H1 (cell line): ENCODE data around the gene RANBP2. TPM values are rescaled to one million over a fixed set of nuclear protein-coding genes. Genes with fewer than 3 reads are reported as not detected.

Experiments used
- KDM4A ChIP-seq: IDR thresholded peaks from one replicate; pipeline ENCODE4 v1.7.1; 2012; ENCODE audit warnings: low read depth, mild to moderate bottlenecking, moderate library complexity, low read length, inconsistent platforms; ENCODE audit not compliant: severe bottlenecking
- SAP30 ChIP-seq: fragments of 300-600 bp; sonication (generic); IDR thresholded peaks from 2 replicates; pipeline ENCODE4 v1.7.1; 2012; ENCODE audit warnings: low read length, moderate library complexity, mild to moderate bottlenecking, inconsistent platforms; ENCODE audit not compliant: insufficient read depth, insufficient replicate concordance
- TAF7 ChIP-seq: optimal IDR thresholded peaks from 2 replicates; pipeline ENCODE3; 2011; ENCODE audit warnings: low read depth, mild to moderate bottlenecking, inconsistent platforms, low read length, moderate library complexity, borderline replicate concordance
- TCF12 ChIP-seq: IDR thresholded peaks from 2 replicates; pipeline ENCODE4 v1.6.1; 2011; ENCODE audit warnings: low read depth, mild to moderate bottlenecking, low read length
- polyA plus RNA-seq, 7 experiments: library from polyadenylated mRNA; depleted of rRNA in 3 of 7; stranded (reverse) in 5 of 7; unstranded in 2 of 7; fragments of >200 nt in 5 of 7; fragments of 200-250 nt in 2 of 7; gene quantifications; 1 replicate in 5 of 7; 2 replicates in 1 of 7; 4 replicates in 1 of 7; pipeline versions ENCODE4 v1.2.1 to v1.2.3, GENCODE V29; 2011 to 2013; ENCODE audit warnings: missing spikeins in 2 of 7, mixed read lengths in 2 of 7
- total RNA-seq: library from RNA; stranded (reverse); fragmentation: NEBNext Ultra II Directional; extraction: Animal tissue kit (Norgen Biotek cat#: 25700); gene quantifications from 2 replicates; pipeline ENCODE4 v1.2.1, GENCODE V29; 2021
- TF ChIP-seq, protein P1 (sequence below): IDR thresholded peaks from 2 replicates; pipeline ENCODE4 v1.6.1; 2012; ENCODE audit warnings: inconsistent platforms

Gene RANBP2
- total and polyA plus RNA-seq, 2 of the 8 experiments (the other 6 are each of a cell fraction or from before 2014, with no cell fraction given) = 8.2 to 95.9 TPM

DNA sequence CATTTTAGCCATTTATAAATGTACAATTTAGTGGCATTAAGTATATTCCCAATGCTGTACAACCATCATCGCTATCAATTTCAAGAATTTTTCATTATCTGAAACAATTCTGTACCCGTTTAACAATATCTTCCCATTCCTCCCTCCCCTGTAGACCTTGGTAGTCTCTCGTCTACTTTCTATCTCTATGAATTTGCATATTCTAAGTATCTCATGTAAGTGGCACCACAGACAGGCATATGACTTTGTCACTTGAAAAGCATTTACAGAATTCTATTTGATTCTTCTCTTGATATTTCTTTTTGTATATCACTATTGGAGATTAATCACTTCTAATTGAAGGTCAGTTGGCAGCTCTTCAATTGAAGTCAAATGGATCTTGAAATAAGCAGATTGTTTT is 115.3 kb downstream of the RANBP2 start (continued):
- TF ChIP-seq, protein P1, sequence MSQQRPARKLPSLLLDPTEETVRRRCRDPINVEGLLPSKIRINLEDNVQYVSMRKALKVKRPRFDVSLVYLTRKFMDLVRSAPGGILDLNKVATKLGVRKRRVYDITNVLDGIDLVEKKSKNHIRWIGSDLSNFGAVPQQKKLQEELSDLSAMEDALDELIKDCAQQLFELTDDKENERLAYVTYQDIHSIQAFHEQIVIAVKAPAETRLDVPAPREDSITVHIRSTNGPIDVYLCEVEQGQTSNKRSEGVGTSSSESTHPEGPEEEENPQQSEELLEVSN = no peak
- no peak for TF ChIP-seq TCF12
- TF ChIP-seq KDM4A = no peak
- no peak for TF ChIP-seq TAF7
- no peak for TF ChIP-seq SAP30
